H1 (cell line): Measurements from ENCODE around the gene CDKN2B-AS1. TPM values are rescaled to one million over a fixed set of nuclear protein-coding genes. Genes with fewer than 3 reads are reported as not detected.

ENCODE experiments used
- CTCF ChIA-PET: fragments of 300-600 bp; sonication (Branson Sonifier 250); formaldehyde crosslinking; loops from one replicate; lab custom pipeline; 2021; ENCODE audit not compliant: partially characterized antibody; lab: Charles Lee
- POLR2A ChIA-PET: fragments of 300-600 bp; sonication (Branson Sonifier 250); formaldehyde crosslinking; loops from one replicate; lab custom pipeline; 2021; ENCODE audit warnings: inconsistent platforms; ENCODE audit not compliant: partially characterized antibody; lab: Charles Lee
- DNase-seq, 2 experiments: peaks; one replicate each; pipeline versions ENCODE4 v3.0.0 to v3.0.0-alpha.2; 2010 to 2022; ENCODE audit warnings: low spot score in 2 of 2, low read depth in 1 of 2, mixed read lengths in 1 of 2
- FAIRE-seq: peaks from 2 replicates; lab custom pipeline; 2011; peaks lifted over from hg19 to GRCh38; lab: Jason Lieb, UNC
- H2AFZ ChIP-seq: 2 replicates; pipeline ENCODE4 v1.8.1; 2012; ENCODE audit warnings: low read length, inconsistent platforms
- H2AK5ac ChIP-seq: 2 replicates; pipeline ENCODE4 v1.6.1; 2013; ENCODE audit warnings: low read depth, low read length
- H2BK120ac ChIP-seq: replicated peaks from 2 replicates; pipeline ENCODE3; 2013; ENCODE audit warnings: low read depth, low read length, inconsistent platforms
- H2BK12ac ChIP-seq: 2 replicates; pipeline ENCODE4 v1.6.1; 2013; ENCODE audit warnings: low read depth, low read length
- H2BK15ac ChIP-seq: 2 replicates; pipeline ENCODE4 v1.6.1; 2013; ENCODE audit warnings: low read length
- H2BK20ac ChIP-seq: 2 replicates; pipeline ENCODE4 v1.6.1; 2013; ENCODE audit warnings: low read length
- H2BK5ac ChIP-seq: 2 replicates; pipeline ENCODE4 v1.6.1; 2013; ENCODE audit warnings: low read depth, low read length
- H3K14ac ChIP-seq: 2 replicates; pipeline ENCODE4 v1.6.1; 2013; ENCODE audit warnings: inconsistent platforms; ENCODE audit not compliant: insufficient read length
- H3K18ac ChIP-seq: 2 replicates; pipeline ENCODE4 v1.6.1; 2013; ENCODE audit warnings: low read length; ENCODE audit errors: extremely low read depth
- H3K23ac ChIP-seq: 2 replicates; pipeline ENCODE4 v1.6.1; 2013; ENCODE audit warnings: inconsistent platforms; ENCODE audit not compliant: insufficient read length
- H3K23me2 ChIP-seq: 2 replicates; pipeline ENCODE4 v1.6.1; 2013; ENCODE audit warnings: low read depth, low read length
- H3K27ac ChIP-seq: 2 replicates; pipeline ENCODE4 v1.6.1; 2011; ENCODE audit warnings: low read depth, low read length, inconsistent platforms
- H3K27me3 ChIP-seq, 4 experiments: replicated peaks in 1 of 4; 1 replicate in 1 of 4; 2 replicates in 3 of 4; pipeline versions ENCODE4 v1.6.1 to v1.8.1; 2011 to 2013; ENCODE audit warnings: low read length in 3 of 4, mild to moderate bottlenecking in 3 of 4, inconsistent platforms in 2 of 4, mixed read lengths in 2 of 4, moderate library complexity in 1 of 4; ENCODE audit not compliant: control insufficient read depth in 3 of 4, insufficient read depth in 3 of 4; ENCODE audit errors: extremely low read depth in 1 of 4
- H3K36me3 ChIP-seq, 4 experiments: 2 replicates each; pipeline versions ENCODE4 v1.6.1 to v1.8.1; 2011 to 2013; ENCODE audit warnings: mild to moderate bottlenecking in 4 of 4, low read length in 3 of 4, moderate library complexity in 2 of 4, control low read depth in 1 of 4, inconsistent platforms in 1 of 4; ENCODE audit not compliant: insufficient read depth in 4 of 4, control insufficient read depth in 2 of 4
- H3K4ac ChIP-seq: replicated peaks from 2 replicates; pipeline ENCODE3; 2013; ENCODE audit warnings: low read length, low read depth, mixed read lengths, inconsistent platforms; ENCODE audit not compliant: insufficient read length
- H3K4me1 ChIP-seq, 4 experiments: replicated peaks in 1 of 4; 1 replicate in 1 of 4; 2 replicates in 3 of 4; pipeline versions ENCODE4 v1.6.1 to v1.8.1; 2011 to 2013; ENCODE audit warnings: low read length in 3 of 4, inconsistent platforms in 2 of 4, mixed read lengths in 1 of 4; ENCODE audit not compliant: insufficient read depth in 4 of 4, control insufficient read depth in 3 of 4
- H3K4me2 ChIP-seq, 2 experiments: 2 replicates each; pipeline versions ENCODE4 v1.6.1 to v1.8.1; 2011 to 2013; ENCODE audit warnings: low read depth in 2 of 2, low read length in 2 of 2, control low read depth in 1 of 2, inconsistent platforms in 1 of 2, mild to moderate bottlenecking in 1 of 2; ENCODE audit not compliant: insufficient read depth in 1 of 2
- H3K4me3 ChIP-seq, 4 experiments: fragments of 200-600, 300-600 bp in 1 of 4; sonication (generic), shearing (Covaris generic), sonication (Bioruptor Twin) in 1 of 4; 2 replicates each; pipeline versions ENCODE4 v1.5.1 to v1.8.1; 2011 to 2016; ENCODE audit warnings: low read length in 4 of 4, low read depth in 3 of 4, control low read depth in 2 of 4, inconsistent platforms in 2 of 4, mild to moderate bottlenecking in 2 of 4, mixed read lengths in 1 of 4, moderate library complexity in 1 of 4; ENCODE audit not compliant: insufficient read depth in 2 of 4; ENCODE audit errors: extremely low read depth in 1 of 4
- H3K56ac ChIP-seq: replicated peaks from 2 replicates; pipeline ENCODE3; 2013; ENCODE audit warnings: low read depth, mild to moderate bottlenecking, mixed read lengths, low read length, inconsistent platforms; ENCODE audit not compliant: insufficient read length
- H3K79me1 ChIP-seq: 2 replicates; pipeline ENCODE4 v1.6.1; 2013; ENCODE audit warnings: low read depth, low read length, control low read depth
- H3K79me2 ChIP-seq, 2 experiments: 2 replicates each; pipeline versions ENCODE4 v1.6.1 to v1.8.1; 2012 to 2013; ENCODE audit warnings: low read length in 2 of 2, mild to moderate bottlenecking in 2 of 2, inconsistent platforms in 1 of 2; ENCODE audit not compliant: insufficient read depth in 2 of 2, control insufficient read depth in 1 of 2
- H3K9ac ChIP-seq, 4 experiments: replicated peaks in 1 of 4; 1 replicate in 1 of 4; 2 replicates in 3 of 4; pipeline versions ENCODE4 v1.6.1 to v1.8.1; 2011 to 2013; ENCODE audit warnings: low read depth in 3 of 4, low read length in 3 of 4, control low read depth in 2 of 4, mild to moderate bottlenecking in 2 of 4, moderate library complexity in 2 of 4, inconsistent platforms in 1 of 4; ENCODE audit errors: extremely low read depth in 1 of 4
- H3K9me3 ChIP-seq, 2 experiments: 2 replicates each; pipeline versions ENCODE4 v1.6.1 to v1.8.1; 2012 to 2013; ENCODE audit warnings: mild to moderate bottlenecking in 2 of 2, moderate library complexity in 2 of 2, control low read depth in 1 of 2, inconsistent platforms in 1 of 2, low read depth in 1 of 2, low read length in 1 of 2, mixed read lengths in 1 of 2; ENCODE audit not compliant: insufficient read depth in 2 of 2
- H4K20me1 ChIP-seq, 2 experiments: replicated peaks in 1 of 2; 2 replicates each; pipeline versions ENCODE3 to v1.8.1; 2011 to 2013; ENCODE audit warnings: inconsistent platforms in 2 of 2, low read length in 2 of 2, mild to moderate bottlenecking in 1 of 2; ENCODE audit not compliant: insufficient read depth in 2 of 2, control insufficient read depth in 1 of 2
- H4K5ac ChIP-seq: 2 replicates; pipeline ENCODE4 v1.6.1; 2013; ENCODE audit warnings: low read length, low read depth, mixed read lengths, inconsistent platforms; ENCODE audit not compliant: insufficient read length
- H4K8ac ChIP-seq: 2 replicates; pipeline ENCODE4 v1.8.0; 2013; ENCODE audit warnings: mild to moderate bottlenecking, moderate library complexity, low read length, inconsistent platforms; ENCODE audit not compliant: insufficient read depth; ENCODE audit errors: extremely low read depth
- H4K91ac ChIP-seq: replicated peaks from 2 replicates; pipeline ENCODE3; 2013; ENCODE audit warnings: low read length, mixed read lengths, inconsistent platforms; ENCODE audit not compliant: insufficient read length
- ASH2L ChIP-seq: fragments of 200-600, 300-600 bp; sonication (generic); IDR thresholded peaks from one replicate; pipeline ENCODE4 v1.7.1; 2017; ENCODE audit warnings: low read length
- BRCA1 ChIP-seq: IDR thresholded peaks from 2 replicates; pipeline ENCODE4 v1.6.1; 2012; ENCODE audit warnings: low read depth, low read length, improper control_type of control experiment
- CBX5 ChIP-seq: fragments of 300-800, 300-1000 bp; sonication (generic); IDR thresholded peaks from 2 replicates; pipeline ENCODE4 v1.7.1; 2016; ENCODE audit warnings: antibody characterized with exemption, low read length, low read depth
- CHD2 ChIP-seq: IDR thresholded peaks from 2 replicates; pipeline ENCODE4 v1.6.1; 2012; ENCODE audit warnings: low read length, improper control_type of control experiment
- HDAC2 ChIP-seq, 2 experiments: fragments of 300-600 bp in 1 of 2; sonication (generic) in 1 of 2; IDR thresholded peaks; 2 replicates each; pipeline ENCODE4 v1.6.1; 2011 to 2012; ENCODE audit warnings: low read depth in 2 of 2, low read length in 2 of 2, mild to moderate bottlenecking in 2 of 2, moderate library complexity in 2 of 2, borderline replicate concordance in 1 of 2, inconsistent platforms in 1 of 2
- NRF1 ChIP-seq: IDR thresholded peaks from 2 replicates; pipeline ENCODE4 v1.6.1; 2011; ENCODE audit warnings: mild to moderate bottlenecking, low read depth, low read length, improper control_type of control experiment
- RNF2 ChIP-seq: fragments of 200-900, 300-1000 bp; sonication (generic); IDR thresholded peaks from 2 replicates; pipeline ENCODE4 v1.7.1; 2016; ENCODE audit warnings: borderline replicate concordance, low read depth, mild to moderate bottlenecking, antibody characterized with exemption, low read length; ENCODE audit not compliant: poor library complexity, severe bottlenecking; ENCODE audit errors: missing control alignments
- SP2 ChIP-seq: IDR thresholded peaks from 2 replicates; pipeline ENCODE4 v1.6.1; 2012; ENCODE audit warnings: mild to moderate bottlenecking, low read length, inconsistent platforms
- YY1 ChIP-seq: IDR thresholded peaks from 2 replicates; pipeline ENCODE4 v1.6.1; 2011; ENCODE audit warnings: low read depth, mild to moderate bottlenecking, low read length
- WGBS, 2 experiments: shearing (Covaris generic) in 1 of 2; methylation state at CpG; one replicate each; pipeline versions ENCODE4 v1.1.6 to v1.1.7; 2013 to 2015; ENCODE audit warnings: low lambda C conversion rate in 2 of 2, mixed read lengths in 2 of 2, inconsistent platforms in 1 of 2, low coverage in 1 of 2, missing lambda C conversion rate in 1 of 2; ENCODE audit not compliant: insufficient replicate concordance in 2 of 2, insufficient coverage in 1 of 2, insufficient read length in 1 of 2; ENCODE audit errors: extremely low coverage in 1 of 2, missing lambda C conversion rate in 1 of 2; 5-methylcytosine and 5-hydroxymethylcytosine counted together
- polyA plus RNA-seq, 7 experiments: library from polyadenylated mRNA; depleted of rRNA in 3 of 7; stranded (reverse) in 5 of 7; unstranded in 2 of 7; fragments of >200 nt in 5 of 7; fragments of 200-250 nt in 2 of 7; gene quantifications; 1 replicate in 5 of 7; 2 replicates in 1 of 7; 4 replicates in 1 of 7; pipeline versions ENCODE4 v1.2.1 to v1.2.3, GENCODE V29; 2011 to 2013; ENCODE audit warnings: missing spikeins in 2 of 7, mixed read lengths in 2 of 7
- total RNA-seq: library from RNA; stranded (reverse); fragmentation: NEBNext Ultra II Directional; extraction: Animal tissue kit (Norgen Biotek cat#: 25700); gene quantifications from 2 replicates; pipeline ENCODE4 v1.2.1, GENCODE V29; 2021
- TF ChIP-seq, protein P1 (sequence below): IDR thresholded peaks from 2 replicates; pipeline ENCODE4 v1.6.1; 2012; ENCODE audit warnings: inconsistent platforms

Gene CDKN2B-AS1
- total and polyA plus RNA-seq, 2 of the 8 experiments (the other 6 are each of a cell fraction or from before 2014, with no cell fraction given): not detected

GRCh38 chr9:22008717-22009505 lies 14.3 kb downstream of the CDKN2B-AS1 start, which contains the start of gene CDKN2B:
TSS of gene CDKN2B (minus strand) at chr9:22009305. CDS start at chr9:22008953, 352 bp downstream.
- H2BK5ac ChIP-seq: no peak within 1 kb of the TSS
- H3K36me3 ChIP-seq: no peaks in the 10 kb centered on the region; a peak in 1 of 8 replicates
- WGBS, 2 experiments: 1% methylated on average over 72 of the region's 86 CpGs; no CpG with 5 or more reads in 1 of the 2 experiments
- peaks cover 0 to 13% of the 10 kb centered on the region in 2 experiments for H4K20me1 ChIP-seq
- no peak within 1 kb of the TSS for H2BK20ac ChIP-seq
- H2BK120ac ChIP-seq: peak within 1 kb of the TSS; percentile 87
- H3K14ac ChIP-seq: no peak within 1 kb of the TSS
- peak; percentile 76 for FAIRE-seq
- H2BK15ac ChIP-seq: peak within 1 kb of the TSS; percentile 88; the same call in 1 of the 2 replicates
- H3K18ac ChIP-seq: no peak within 1 kb of the TSS; the same call in 1 of the 2 replicates
- ChIA-PET CTCF (interaction anchor here (0.6 to 4.1 kb wide), 45 partner anchors 9 to 450 kb away, joined by 3 to 57 read pairs (median 5); partner anchors contain the start of genes CDKN2A and CDKN2B-AS1), POLR2A (interaction anchor here (1.0 to 2.2 kb wide), 4 partner anchors 14 to 206 kb away, joined by 4 to 10 read pairs (median 6); partner anchors contain the start of genes CDKN2A, CDKN2B-AS1 and MTAP)
- H3K4me3 ChIP-seq: peak within 1 kb of the TSS; percentile 44 to 78 (median 70)
- H4K91ac ChIP-seq: no peak within 1 kb of the TSS
- peak within 1 kb of the TSS; percentile 35; the same call in 1 of the 2 replicates for H4K8ac ChIP-seq
- no peaks in the 10 kb centered on the region for H3K79me2 ChIP-seq
- no peak within 1 kb of the TSS for H4K5ac ChIP-seq
- H3K23me2 ChIP-seq: peaks cover 18% of the 10 kb centered on the region; the same call in 1 of the 2 replicates
- peak within 1 kb of the TSS; percentile 98 for H2AFZ ChIP-seq
- H3K9ac ChIP-seq: peak within 1 kb of the TSS in 2 of 4 experiments; percentile 48 to 51; a peak in 2 of 7 replicates
- no peaks in the 10 kb centered on the region for H3K79me1 ChIP-seq
- peaks cover 28 to 63% (median 45%) of the 10 kb centered on the region in 4 experiments for H3K27me3 ChIP-seq
- no peak within 1 kb of the TSS for H3K56ac ChIP-seq
- H2BK12ac ChIP-seq: no peak within 1 kb of the TSS
- no peak within 1 kb of the TSS for H3K4ac ChIP-seq
- no peaks in the 10 kb centered on the region for H3K9me3 ChIP-seq
- H3K4me1 ChIP-seq: peaks cover 3 to 11% (median 5%) of the 10 kb centered on the region in 4 experiments; a peak in 6 of 7 replicates
- no peak within 1 kb of the TSS for H3K23ac ChIP-seq
- peak within 1 kb of the TSS; percentile 77 to 97 for H3K4me2 ChIP-seq
- H3K27ac ChIP-seq: no peak within 1 kb of the TSS
- no peak within 1 kb of the TSS for H2AK5ac ChIP-seq
- DNase-seq: peak in 1 of 2 experiments; percentile 97
- TF ChIP-seq HDAC2 (IDR thresholded peaks at IDR 0.05; ENCODE audit: borderline replicate concordance in 1 of 2, low read depth in 2 of 2, low read length in 2 of 2) (peak in 1 of 2 experiments; percentile 87; a peak in 1 of 4 replicates), NRF1 (peak; percentile 75), CHD2 (no peak), YY1 (no peak), RNF2 (peak; percentile 75), SP2 (no peak), ASH2L (peak; percentile 82), BRCA1 (no peak), CBX5 (no peak)
- TF ChIP-seq, protein P1, sequence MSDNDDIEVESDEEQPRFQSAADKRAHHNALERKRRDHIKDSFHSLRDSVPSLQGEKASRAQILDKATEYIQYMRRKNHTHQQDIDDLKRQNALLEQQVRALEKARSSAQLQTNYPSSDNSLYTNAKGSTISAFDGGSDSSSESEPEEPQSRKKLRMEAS: peak; percentile 57; the same call in 1 of the 2 replicates
